ENCODE results near the gene GRIK1. TPM values are rescaled to one million over a fixed set of nuclear protein-coding genes. Genes with fewer than 3 reads are reported as not detected.

The GRIK1 gene
- polyA plus RNA-seq, 3 donors = not detected

DNA sequence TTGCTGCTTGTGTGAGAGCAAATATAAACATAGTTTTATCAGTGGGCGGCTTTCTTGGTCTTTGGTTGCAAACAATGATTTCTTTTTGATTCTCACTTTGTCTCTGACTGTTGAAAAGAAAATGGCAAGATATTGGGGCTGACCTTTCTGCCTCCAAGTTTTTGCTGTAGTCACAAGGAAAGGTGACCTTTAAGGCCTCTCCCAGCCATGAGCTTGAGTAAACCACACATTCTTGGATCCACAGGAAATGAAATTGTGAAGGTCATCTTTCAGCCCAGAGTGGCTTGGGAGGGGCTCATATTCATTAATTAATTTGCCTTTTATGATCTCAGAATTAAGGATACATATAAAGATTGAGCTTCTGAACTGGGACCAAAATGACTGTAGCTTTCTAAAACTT is 399.5 kb downstream of the GRIK1 start:
- H3K4me1 ChIP-seq (ENCODE audit: control insufficient read depth in 1 of 2, insufficient read depth in 2 of 2, low read length in 2 of 2) = no peaks in the 10 kb centered on the region
- no CpG with 5 or more reads among the region's 1 CpG for WGBS (ENCODE audit: insufficient coverage)
- no peaks in the 10 kb centered on the region for H3K79me2 ChIP-seq (ENCODE audit: insufficient read depth, low read length)
- no peaks in the 10 kb centered on the region for H3K27me3 ChIP-seq (ENCODE audit: control insufficient read depth in 2 of 2, insufficient read depth in 2 of 2, low read length in 2 of 2)
- no peaks in the 10 kb centered on the region for H3K36me3 ChIP-seq (replicated peaks in 1 of 2; ENCODE audit: control insufficient read depth in 1 of 2, insufficient read depth in 2 of 2, low read length in 2 of 2)
- Mint-ChIP-seq H3K27me3 (ENCODE audit: low read depth in 3 of 3) (no peaks in the 10 kb centered on the region), H3K27ac (no peak overlapping the region), H3K36me3 (peaks cover 10 to 13% of the 10 kb centered on the region in 2 donors), H3K4me1 (peaks cover 8% of the 10 kb centered on the region), H3K4me3 (no peak overlapping the region), H3K9me3 (peaks cover 3 to 17% (median 12%) of the 10 kb centered on the region in 7 donors)
- no peaks in the 10 kb centered on the region for H4K20me1 ChIP-seq (ENCODE audit: insufficient read depth, low read length)
- no peak overlapping the region for H3K4me3 ChIP-seq (replicated peaks in 1 of 3; ENCODE audit: low read depth in 2 of 3, low read length in 3 of 3)
- intact Hi-C loops (cut with micrococcal nuclease) = no loop called here
- no peak overlapping the region for H3K9ac ChIP-seq (ENCODE audit: insufficient read depth, low read length, poor library complexity, severe bottlenecking)
- no peak for DNase-seq
- peaks cover 4 to 7% of the 10 kb centered on the region in 2 donors for H3K9me3 ChIP-seq (replicated peaks in 1 of 2; ENCODE audit: control insufficient read depth in 1 of 2, insufficient read depth in 1 of 2, low read length in 2 of 2)
- TF ChIP-seq CTCF (IDR thresholded peaks at IDR 0.05) = no peak
- H2AFZ ChIP-seq (ENCODE audit: insufficient read depth, low read depth, low read length, poor library complexity, severe bottlenecking) = no peak overlapping the region
- H3K4me2 ChIP-seq (replicated peaks; ENCODE audit: extremely low read depth, low read length, poor library complexity, severe bottlenecking) = no peak overlapping the region
- H3K27ac ChIP-seq (ENCODE audit: low read depth in 1 of 2, low read length in 2 of 2) = no peak overlapping the region

GRCh38 chr21:29538115-29538514 is 401.7 kb downstream of the GRIK1 start:
- peaks cover 10 to 16% of the 10 kb centered on the region in 2 donors for H3K36me3 Mint-ChIP-seq

More at GRCh38 chr21:29538115-29538514, 401.7 kb downstream of the GRIK1 start:
- Histone ChIP-seq H3K9me3 (replicated peaks in 1 of 2; ENCODE audit: control insufficient read depth in 1 of 2, insufficient read depth in 1 of 2, low read length in 2 of 2) (peaks cover 4 to 7% of the 10 kb centered on the region in 2 donors), H3K4me2 (replicated peaks; ENCODE audit: extremely low read depth, low read length, poor library complexity, severe bottlenecking) (no peak overlapping the region), H3K9ac (ENCODE audit: insufficient read depth, low read length, poor library complexity, severe bottlenecking) (no peak overlapping the region), H3K79me2 (ENCODE audit: insufficient read depth, low read length) (no peaks in the 10 kb centered on the region), H3K4me1 (ENCODE audit: control insufficient read depth in 1 of 2, insufficient read depth in 2 of 2, low read length in 2 of 2) (no peaks in the 10 kb centered on the region), H3K27ac (ENCODE audit: low read depth in 1 of 2, low read length in 2 of 2) (no peak overlapping the region), H3K36me3 (replicated peaks in 1 of 2; ENCODE audit: control insufficient read depth in 1 of 2, insufficient read depth in 2 of 2, low read length in 2 of 2) (no peaks in the 10 kb centered on the region), H4K20me1 (ENCODE audit: insufficient read depth, low read length) (no peaks in the 10 kb centered on the region), H3K27me3 (ENCODE audit: control insufficient read depth in 2 of 2, insufficient read depth in 2 of 2, low read length in 2 of 2) (no peaks in the 10 kb centered on the region), H3K4me3 (replicated peaks in 1 of 3; ENCODE audit: low read depth in 2 of 3, low read length in 3 of 3) (no peak overlapping the region), H2AFZ (ENCODE audit: insufficient read depth, low read depth, low read length, poor library complexity, severe bottlenecking) (no peak overlapping the region)
- DNase-seq = no peak
- Mint-ChIP-seq H3K27me3 (ENCODE audit: low read depth in 3 of 3) (peaks cover 0 to under 1% (median 0%) of the 10 kb centered on the region in 3 donors), H3K9me3 (peaks cover 3 to 16% (median 12%) of the 10 kb centered on the region in 7 donors), H3K4me1 (peaks cover 8% of the 10 kb centered on the region), H3K4me3 (no peak overlapping the region), H3K27ac (no peak overlapping the region)
- TF ChIP-seq CTCF (IDR thresholded peaks at IDR 0.05) = no peak
- intact Hi-C loops (cut with micrococcal nuclease) = no loop called here
